Measurements from ENCODE around the gene COL5A2.

Gene COL5A2

GRCh38 chr2:189129971-189130370, 49.6 kb downstream of the COL5A2 start:
- ChIA-PET CTCF (interaction anchor here (1.3 to 2.8 kb wide), 6 partner anchors 13 to 44 kb away, joined by 3 to 26 read pairs (median 4); no protein-coding TSS in a partner anchor), POLR2A (no interaction called here)
- no peak overlapping the region for H3K4me3 ChIP-seq (ENCODE audit: low read depth, low read length)
- peak; percentile 77 for DNase-seq (ENCODE audit: low read depth, low spot score)
- TF ChIP-seq, protein P1, sequence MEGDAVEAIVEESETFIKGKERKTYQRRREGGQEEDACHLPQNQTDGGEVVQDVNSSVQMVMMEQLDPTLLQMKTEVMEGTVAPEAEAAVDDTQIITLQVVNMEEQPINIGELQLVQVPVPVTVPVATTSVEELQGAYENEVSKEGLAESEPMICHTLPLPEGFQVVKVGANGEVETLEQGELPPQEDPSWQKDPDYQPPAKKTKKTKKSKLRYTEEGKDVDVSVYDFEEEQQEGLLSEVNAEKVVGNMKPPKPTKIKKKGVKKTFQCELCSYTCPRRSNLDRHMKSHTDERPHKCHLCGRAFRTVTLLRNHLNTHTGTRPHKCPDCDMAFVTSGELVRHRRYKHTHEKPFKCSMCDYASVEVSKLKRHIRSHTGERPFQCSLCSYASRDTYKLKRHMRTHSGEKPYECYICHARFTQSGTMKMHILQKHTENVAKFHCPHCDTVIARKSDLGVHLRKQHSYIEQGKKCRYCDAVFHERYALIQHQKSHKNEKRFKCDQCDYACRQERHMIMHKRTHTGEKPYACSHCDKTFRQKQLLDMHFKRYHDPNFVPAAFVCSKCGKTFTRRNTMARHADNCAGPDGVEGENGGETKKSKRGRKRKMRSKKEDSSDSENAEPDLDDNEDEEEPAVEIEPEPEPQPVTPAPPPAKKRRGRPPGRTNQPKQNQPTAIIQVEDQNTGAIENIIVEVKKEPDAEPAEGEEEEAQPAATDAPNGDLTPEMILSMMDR (IDR thresholded peaks at IDR 0.05; ENCODE audit: insufficient read depth, low read length, missing control alignments): no peak

DNA sequence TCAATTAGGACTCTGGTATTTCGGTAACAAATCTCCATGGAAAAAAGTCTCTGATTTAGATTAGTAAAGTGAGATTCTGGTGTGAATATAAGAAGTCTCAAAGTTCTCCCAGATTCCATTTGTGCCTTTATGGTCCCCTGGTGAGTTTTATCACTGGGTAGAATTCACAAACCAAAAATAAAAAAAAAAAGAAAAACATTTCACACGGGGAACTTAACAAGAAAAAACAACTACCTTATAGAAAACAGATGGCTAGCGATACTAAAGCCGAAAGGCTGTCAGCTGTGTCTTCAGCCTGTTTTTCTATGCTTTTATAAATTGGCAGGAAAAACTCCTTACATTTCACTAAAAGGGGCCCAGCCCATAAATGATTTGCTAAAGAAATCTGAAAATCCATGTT, 50.6 kb downstream of the COL5A2 start:
- no peak overlapping the region for H3K4me3 ChIP-seq (ENCODE audit: low read depth, low read length)
- ChIA-PET POLR2A (no interaction called here), CTCF (interaction anchor here (2.2 to 2.8 kb wide), 2 partner anchors 14 to 35 kb away, joined by 9 to 26 read pairs; no protein-coding TSS in a partner anchor)
- TF ChIP-seq, protein P1 (IDR thresholded peaks at IDR 0.05; ENCODE audit: insufficient read depth, low read length, missing control alignments): no peak
- DNase-seq (ENCODE audit: low read depth, low spot score): no peak

DNA sequence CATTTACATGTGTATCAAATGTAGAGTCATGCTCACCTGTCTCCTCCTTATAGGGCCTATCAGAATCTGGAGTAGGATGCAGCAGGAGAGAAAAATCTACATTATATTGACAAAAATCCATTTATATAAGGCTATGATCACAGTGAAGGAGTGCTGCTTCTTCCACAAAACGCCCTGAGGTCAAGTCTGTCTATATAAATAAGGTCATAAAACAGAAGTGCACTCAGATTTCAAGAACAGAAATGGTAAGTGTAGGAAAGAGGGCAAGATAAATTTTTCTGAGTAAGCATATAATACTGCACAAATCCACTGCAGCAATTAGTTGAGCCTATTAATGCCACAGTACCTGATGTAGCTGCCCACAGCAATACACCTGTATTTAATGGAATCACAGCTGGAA, 51.8 kb downstream of the COL5A2 start:
- DNase-seq (ENCODE audit: low read depth, low spot score): no peak
- POLR2A ChIA-PET: no interaction called here
- TF ChIP-seq, protein P1 (IDR thresholded peaks at IDR 0.05; ENCODE audit: insufficient read depth, low read length, missing control alignments): no peak
- no peak overlapping the region for H3K4me3 ChIP-seq (ENCODE audit: low read depth, low read length)
- CTCF ChIA-PET: no interaction called here

DNA sequence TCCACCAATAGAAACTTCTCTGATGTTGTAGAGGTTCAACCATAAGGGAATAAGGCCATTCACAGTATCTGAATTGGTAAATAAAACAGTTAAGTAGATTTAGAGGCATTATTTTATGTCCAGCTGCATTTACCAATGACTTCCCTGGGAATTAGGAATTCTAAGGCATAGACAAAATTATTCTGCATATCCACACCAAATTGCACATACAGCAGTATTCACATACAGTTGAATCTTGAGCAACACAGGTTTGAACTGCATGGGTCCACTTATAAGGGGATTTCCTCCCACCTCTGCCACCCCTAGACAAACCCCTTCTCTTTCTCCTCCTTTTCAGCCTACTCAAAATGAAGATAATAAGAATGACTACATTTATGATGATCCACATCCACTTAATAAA, 54.4 kb downstream of the COL5A2 start:
- TF ChIP-seq, protein P1 (IDR thresholded peaks at IDR 0.05; ENCODE audit: insufficient read depth, low read length, missing control alignments): no peak
- no peak overlapping the region for H3K4me3 ChIP-seq (ENCODE audit: low read depth, low read length)
- DNase-seq (ENCODE audit: low read depth, low spot score): no peak
- ChIA-PET CTCF (interaction anchor here (1.5 to 1.7 kb wide), 2 partner anchors 11 to 53 kb away, joined by 3 to 6 read pairs; no protein-coding TSS in a partner anchor), POLR2A (no interaction called here)

DNA sequence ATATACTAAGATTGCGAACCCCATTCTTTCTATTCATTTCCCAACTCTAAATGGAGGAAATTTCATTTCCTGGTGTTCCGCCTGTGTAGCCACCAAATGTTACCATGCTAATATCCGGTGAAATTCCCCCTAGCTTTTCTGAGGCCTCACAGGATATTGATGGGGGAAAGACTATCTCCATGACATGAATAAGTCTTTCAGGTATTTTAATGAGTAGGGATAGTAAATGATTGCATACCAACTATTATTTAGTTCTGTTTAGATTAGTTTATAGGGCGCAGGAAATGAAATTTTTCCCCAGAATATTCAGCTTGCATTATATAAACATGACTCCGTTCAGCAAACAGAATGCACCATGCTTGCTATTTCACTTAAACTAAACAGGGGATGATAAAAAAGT, 55.4 kb downstream of the COL5A2 start:
- no peak for DNase-seq (ENCODE audit: low read depth, low spot score)
- TF ChIP-seq, protein P1 (IDR thresholded peaks at IDR 0.05; ENCODE audit: insufficient read depth, low read length, missing control alignments): no peak
- ChIA-PET POLR2A (no interaction called here), CTCF (interaction anchor here (1.4 to 1.7 kb wide), 2 partner anchors 30 to 54 kb away, joined by 6 read pairs; no protein-coding TSS in a partner anchor)
- H3K4me3 ChIP-seq (ENCODE audit: low read depth, low read length): no peak overlapping the region

- CTCF ChIA-PET: interaction anchor here (0.7 to 1.9 kb wide), 3 partner anchors 17 to 294 kb away, joined by 4 to 5 read pairs (median 5); no protein-coding TSS in a partner anchor
- no peak overlapping the region for H3K4me3 ChIP-seq (ENCODE audit: low read depth, low read length)
- no peak for DNase-seq (ENCODE audit: low read depth, low spot score)
- TF ChIP-seq, protein P1 (IDR thresholded peaks at IDR 0.05; ENCODE audit: insufficient read depth, low read length, missing control alignments): no peak
- POLR2A ChIA-PET: no interaction called here
These were observed 61.2 kb downstream of the COL5A2 start for GRCh38 chr2:189118386-189118785.

Measured in AG04449 (cell line).